GM21723 (cell line): ENCODE measurements around the gene KIF23.

Experiments used
- ATAC-seq: cut with Tn5 transposase; IDR thresholded peaks from one replicate; pipeline ENCODE4 v1.9.1; 2021; ENCODE audit warnings: mild to moderate bottlenecking, moderate library complexity; ENCODE audit not compliant: unreplicated experiment

Gene KIF23

GRCh38 chr15:69462493-69463181 lies 48.5 kb downstream of the KIF23 start:
- peak; percentile 87 for ATAC-seq

- no peak for ATAC-seq
These were observed 49.1 kb downstream of the KIF23 start for GRCh38 chr15:69463182-69463756.

GRCh38 chr15:69465253-69465652 lies 51.1 kb downstream of the KIF23 start:
- no peak for ATAC-seq

- no peak for ATAC-seq
These were observed 52.6 kb downstream of the KIF23 start for GRCh38 chr15:69466733-69467132.

GRCh38 chr15:69467636-69468035 lies 53.5 kb downstream of the KIF23 start:
- no peak for ATAC-seq

- no peak for ATAC-seq
These were observed 54.3 kb downstream of the KIF23 start for GRCh38 chr15:69468241-69469121.

- no peak for ATAC-seq
These were observed 55.5 kb downstream of the KIF23 start for GRCh38 chr15:69469467-69470201.

- no peak for ATAC-seq
These were observed 57.9 kb downstream of the KIF23 start for GRCh38 chr15:69472046-69472445.

GRCh38 chr15:69472562-69472961 lies 58.4 kb downstream of the KIF23 start:
- no peak for ATAC-seq

- no peak for ATAC-seq
These were observed 60.1 kb downstream of the KIF23 start for GRCh38 chr15:69474291-69474690.

GRCh38 chr15:69474846-69475455 lies 60.8 kb downstream of the KIF23 start:
- no peak for ATAC-seq

GRCh38 chr15:69475769-69476358 lies 61.7 kb downstream of the KIF23 start:
- ATAC-seq, result no peak

GRCh38 chr15:69476704-69477473 lies 62.7 kb downstream of the KIF23 start:
- no peak for ATAC-seq

- no peak for ATAC-seq
These were observed 64.2 kb downstream of the KIF23 start for GRCh38 chr15:69478259-69478781.

GRCh38 chr15:69479081-69479480 lies 64.9 kb downstream of the KIF23 start:
- no peak for ATAC-seq

GRCh38 chr15:69479971-69480370 lies 65.8 kb downstream of the KIF23 start:
- no peak for ATAC-seq

- no peak for ATAC-seq
These were observed 66.8 kb downstream of the KIF23 start for GRCh38 chr15:69480932-69481331.

- ATAC-seq, result no peak
These were observed 68.6 kb downstream of the KIF23 start for GRCh38 chr15:69482686-69483256.

GRCh38 chr15:69484837-69485236 lies 70.7 kb downstream of the KIF23 start:
- ATAC-seq, result no peak
